NCI-H524 (cell line): ENCODE data around the gene ECSCR.

ENCODE experiments used
- DNase-seq, 2 experiments: peaks; one replicate each; lab custom pipeline; 2025; lab: John Stamatoyannopoulos, UW

ECSCR gene

DNA sequence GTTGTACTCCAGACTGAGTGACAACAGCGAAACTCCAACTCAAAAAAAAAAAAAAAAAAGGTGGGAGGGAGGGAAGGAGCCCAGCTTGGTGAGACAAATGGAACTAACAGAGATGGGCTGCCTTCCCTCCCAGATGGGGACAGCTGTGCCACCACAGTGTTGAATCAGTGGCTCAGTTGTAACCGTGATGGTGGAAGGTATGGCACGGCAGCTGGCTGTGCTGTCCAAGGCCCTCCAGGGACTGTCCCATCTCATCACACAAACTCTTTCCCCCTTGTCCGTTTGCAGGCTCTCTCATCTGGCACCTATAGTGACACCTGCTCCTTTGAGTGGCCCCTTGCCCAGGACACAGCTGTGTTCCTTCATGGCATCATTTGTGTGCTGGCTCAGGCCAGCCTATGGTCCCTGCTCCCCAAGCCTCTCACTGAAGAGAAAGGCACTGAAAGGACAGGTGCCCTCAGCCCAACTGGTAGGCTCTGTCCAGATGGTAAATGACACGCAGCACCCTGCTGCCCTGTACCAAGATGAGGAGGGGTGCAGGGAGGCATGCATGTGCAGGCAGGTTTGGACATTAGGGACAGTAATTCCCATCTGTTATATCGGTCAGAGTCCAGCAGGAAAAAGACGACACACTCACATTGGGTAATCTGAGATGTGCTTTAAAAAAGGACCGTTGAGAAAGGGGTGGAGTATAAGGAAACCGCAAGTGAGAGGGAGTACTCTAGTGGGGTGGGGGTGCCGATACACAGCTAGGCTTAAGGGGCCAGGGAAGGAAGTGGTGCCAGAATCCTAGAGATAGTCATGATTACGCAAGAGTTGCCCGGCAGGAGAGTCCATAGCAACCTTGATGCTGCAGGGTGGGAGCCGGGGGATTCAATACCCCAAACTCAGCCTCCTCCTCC is 12.6 kb upstream of the ECSCR start:
- DNase-seq: peak; percentile 96 to 99

DNA sequence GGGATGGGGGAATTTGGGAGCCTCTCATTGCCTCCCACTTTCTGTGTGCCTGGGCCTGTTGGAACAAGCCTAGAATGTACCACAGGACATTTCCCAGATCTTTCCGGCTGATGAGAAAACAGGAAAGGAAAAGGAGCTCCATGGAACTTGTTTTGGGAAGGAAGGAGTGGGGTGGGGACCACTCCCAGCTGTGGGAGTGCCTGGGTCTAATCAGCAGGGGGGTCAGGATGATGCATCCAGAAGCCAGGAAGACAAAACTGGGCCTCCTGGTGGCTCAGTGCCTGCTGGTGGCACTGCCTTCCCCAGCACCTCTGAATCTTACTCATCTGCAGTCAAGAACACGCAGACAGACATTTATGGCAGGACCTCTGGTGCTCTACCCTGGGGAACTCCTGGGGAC is 11.0 kb upstream of the ECSCR start:
- peak in 1 of 2 experiments; percentile 23 for DNase-seq

DNA sequence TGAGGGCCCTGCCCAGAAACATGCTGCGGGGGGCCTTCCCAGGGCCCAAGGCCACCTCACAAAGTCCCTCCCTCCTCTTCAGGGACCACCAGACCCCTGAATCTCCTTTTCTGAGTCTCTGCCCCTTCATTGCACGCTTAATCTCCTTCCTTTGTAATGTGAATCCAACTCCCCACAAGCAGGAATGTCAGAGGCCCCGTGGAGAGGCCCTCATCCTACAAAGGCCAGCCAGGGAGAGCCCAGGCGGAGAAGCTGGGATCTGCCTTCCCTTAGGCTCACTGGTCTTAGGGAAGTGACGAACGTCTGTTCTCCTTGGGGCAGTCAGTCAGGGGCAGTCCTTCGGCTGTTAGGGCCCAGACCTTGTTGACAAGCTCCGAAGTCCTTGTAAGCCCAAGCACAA is 10.6 kb upstream of the ECSCR start:
- no peak for DNase-seq

DNA sequence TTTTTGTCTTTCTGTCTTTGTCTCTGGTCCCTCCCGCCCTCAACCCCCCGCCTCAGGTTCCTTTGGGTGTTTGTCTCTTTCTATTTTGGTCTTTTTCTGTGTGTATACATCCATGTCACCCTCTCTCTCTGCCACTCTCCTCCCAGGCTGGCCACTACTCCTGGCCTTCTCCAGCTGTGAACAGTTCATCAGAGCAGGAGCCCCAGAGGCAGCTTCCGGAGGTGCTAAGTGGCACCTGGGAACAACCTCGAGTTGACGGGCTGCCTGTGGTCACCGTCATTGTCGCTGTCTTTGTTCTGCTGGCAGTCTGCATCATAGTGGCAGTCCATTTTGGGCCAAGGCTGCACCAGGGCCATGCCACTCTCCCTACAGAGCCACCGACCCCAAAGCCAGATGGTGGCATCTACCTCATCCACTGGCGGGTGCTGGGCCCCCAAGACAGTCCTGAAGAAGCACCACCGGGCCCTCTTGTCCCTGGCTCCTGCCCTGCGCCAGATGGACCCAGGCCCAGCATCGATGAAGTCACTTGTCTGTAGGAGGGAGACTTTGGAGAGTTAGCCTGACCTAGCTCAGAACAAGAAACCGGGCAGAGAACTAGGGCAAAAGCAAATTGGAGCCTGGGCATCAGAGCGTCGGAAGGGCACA is 10.0 kb upstream of the ECSCR start:
- DNase-seq: peak in 1 of 2 experiments; percentile 29

DNA sequence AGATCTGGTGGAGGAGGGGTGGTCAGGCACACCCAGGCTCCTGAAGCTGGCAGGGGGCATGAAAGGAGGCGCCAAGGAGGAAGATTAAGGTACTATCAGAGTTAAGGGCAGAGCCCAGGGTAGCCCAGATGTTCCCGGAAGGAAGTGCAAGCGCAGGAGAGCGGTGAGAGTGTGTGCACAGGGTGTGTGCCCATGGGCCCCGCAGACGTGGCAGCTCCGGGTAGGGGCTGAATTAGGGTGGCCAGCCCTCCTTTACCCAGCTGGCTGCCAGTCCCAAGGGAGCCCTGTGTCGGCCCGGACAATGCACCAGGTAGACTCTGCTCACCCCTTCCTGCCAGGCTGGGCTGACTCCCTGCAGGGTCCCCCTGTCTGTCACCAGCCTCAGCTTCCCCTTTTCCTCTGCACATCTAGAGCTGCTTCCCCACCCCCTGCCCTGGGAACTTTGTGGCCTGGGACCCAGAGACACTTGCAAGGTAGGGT is 8.3 kb upstream of the ECSCR start, which contains the start of gene SMIM33:
Gene SMIM33, plus strand, starts transcription at position 184 of the 480 bp plus-strand sequence. Its CDS starts 118 bp downstream, at position 302.
- no peak for DNase-seq

DNA sequence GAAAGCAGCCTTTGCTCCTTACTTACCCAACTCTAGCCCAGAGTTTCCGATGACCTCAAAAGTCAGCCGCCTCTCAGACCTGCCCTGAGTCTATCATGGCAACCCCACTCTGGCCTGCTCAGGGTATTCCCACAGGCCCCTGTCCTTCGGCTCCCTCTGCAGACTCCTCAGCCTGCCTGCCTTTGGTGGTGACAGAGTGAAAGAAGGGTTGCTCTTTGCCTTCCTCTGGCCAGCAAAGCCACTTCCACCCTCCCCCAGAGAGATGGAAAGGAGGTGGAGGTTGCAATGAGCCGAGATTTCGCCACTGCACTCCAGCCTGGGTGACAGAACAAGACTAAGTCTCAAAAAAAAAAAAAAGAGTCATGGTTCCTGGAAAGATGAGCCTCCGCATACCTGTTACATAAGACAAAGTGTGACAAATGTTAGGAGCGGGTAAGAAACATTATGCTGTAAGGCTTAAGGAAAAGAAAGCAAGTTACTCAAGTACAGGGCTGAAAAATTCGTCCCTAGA is 5.9 kb upstream of the ECSCR start:
- DNase-seq: peak in 1 of 2 experiments; percentile 25

DNA sequence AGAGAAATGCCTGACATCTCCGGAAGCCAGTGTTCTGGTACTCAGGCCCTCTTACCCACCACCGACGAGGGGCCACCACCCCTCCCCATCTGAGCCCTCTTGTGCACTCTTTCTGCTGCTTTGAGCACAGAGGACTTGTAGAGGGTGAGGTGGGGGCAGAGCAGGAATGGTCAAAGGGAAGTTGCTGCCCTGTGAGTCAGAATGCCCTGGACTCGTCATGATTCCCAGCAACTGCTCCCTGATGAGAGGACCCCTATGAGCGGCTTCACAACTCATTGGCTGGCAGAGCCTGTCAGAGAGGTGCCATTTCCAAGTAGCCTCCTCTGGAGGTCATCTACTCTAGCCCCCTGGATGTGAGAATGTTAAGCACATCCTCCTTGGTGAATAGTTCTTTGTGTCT is 845 bp downstream of the ECSCR start:
- DNase-seq: no peak

DNA sequence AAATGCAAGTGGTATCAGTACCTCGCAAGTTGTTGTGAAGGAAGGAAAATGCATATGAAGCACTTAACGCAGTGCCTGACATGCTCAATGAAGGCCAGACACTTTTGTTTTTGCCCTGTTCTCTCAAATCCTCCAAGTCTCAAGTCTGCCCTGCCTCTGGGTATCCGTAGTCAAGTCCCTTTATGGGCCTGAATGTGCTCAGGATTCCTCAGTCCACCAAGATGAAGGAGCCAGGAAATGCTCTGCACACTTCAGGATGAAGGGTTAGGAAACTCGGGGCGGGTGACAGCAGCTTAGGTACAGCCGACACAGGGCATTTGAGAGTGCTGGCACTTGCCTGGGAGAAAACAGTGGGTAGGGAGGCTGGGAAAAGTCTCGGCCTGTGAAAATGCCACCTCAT is 1.4 kb downstream of the ECSCR start:
- no peak for DNase-seq

DNA sequence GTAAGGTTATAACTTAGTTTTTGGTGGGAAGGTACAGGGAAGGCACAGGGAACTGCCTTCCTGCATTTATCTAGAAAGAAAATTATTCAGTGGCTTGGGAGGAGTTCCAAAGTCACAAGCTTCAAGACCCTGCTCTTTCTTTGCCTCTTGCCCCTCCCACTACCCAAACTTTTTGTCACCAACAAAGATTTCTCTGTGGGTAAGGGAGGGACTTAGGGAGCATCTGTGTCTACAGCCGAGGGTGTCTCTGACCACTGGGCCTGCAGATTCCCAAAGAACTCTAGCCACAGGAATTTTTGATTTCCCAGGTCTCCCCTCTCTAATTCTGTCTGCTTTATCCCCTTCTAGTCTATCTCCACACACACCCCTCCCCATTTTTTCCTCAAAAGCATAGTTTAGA is 2.1 kb downstream of the ECSCR start:
- no peak for DNase-seq

DNA sequence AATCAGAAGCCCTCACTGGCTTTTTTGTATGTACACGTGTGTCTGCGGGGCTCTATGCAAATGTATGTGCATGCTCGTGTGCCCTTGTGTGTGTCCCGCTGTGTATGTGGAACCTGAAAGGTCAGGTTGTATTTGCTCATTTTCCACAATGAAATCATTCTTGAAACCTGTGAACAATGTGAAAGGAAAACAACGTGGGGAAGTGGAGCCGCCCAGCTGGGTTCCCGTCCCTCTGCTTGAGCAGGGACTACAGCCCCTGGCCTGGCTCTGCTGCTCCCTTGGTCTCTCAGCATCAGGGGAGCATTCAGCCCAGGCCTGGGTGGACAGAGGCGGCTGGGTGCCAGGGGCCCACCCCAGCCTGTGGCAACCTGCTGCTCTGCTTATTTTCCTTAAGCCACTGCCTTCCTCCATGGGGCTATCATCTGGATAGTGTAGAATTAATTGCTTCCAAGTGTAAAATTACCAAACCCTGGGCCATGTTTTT is 3.0 kb downstream of the ECSCR start:
- DNase-seq: no peak

DNA sequence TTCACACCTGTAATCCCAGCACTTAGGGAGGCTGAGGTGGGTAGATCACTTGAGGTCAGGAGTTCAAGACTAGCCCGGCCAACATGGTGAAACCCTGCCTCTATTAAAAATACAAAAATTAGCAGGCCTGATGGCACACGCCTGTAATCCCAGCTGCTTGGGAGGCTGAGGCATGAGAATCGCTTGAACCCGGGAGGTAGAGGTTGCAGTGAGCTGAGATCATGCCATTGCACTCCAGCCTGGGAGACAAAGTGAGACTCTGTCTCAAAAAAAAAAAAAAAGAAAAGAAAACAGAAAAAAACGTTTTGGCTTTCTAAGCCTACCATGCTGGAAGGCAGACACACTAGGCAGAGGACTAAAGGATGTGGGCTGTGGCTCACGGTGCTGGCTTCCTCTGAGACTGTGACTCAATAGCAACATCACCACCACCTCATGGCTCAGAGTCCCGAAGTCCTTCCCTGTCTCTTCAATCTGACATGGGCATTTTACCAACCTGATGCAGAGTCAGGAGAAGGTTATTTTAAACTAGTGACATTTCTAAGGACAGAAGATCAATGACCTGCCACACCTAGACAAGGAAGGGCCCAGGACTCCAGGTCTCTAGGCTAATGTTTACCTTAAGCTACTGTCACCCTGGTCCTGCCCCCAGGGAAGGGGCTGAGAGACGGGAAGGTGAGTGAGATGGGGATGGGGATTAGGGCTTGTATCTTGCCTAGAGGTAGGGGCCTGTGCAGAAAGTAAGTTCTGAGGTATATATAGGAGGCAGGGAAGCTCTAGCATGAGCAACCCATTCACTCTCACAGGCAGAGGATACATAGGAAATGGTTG is 3.7 kb downstream of the ECSCR start:
- no peak for DNase-seq

DNA sequence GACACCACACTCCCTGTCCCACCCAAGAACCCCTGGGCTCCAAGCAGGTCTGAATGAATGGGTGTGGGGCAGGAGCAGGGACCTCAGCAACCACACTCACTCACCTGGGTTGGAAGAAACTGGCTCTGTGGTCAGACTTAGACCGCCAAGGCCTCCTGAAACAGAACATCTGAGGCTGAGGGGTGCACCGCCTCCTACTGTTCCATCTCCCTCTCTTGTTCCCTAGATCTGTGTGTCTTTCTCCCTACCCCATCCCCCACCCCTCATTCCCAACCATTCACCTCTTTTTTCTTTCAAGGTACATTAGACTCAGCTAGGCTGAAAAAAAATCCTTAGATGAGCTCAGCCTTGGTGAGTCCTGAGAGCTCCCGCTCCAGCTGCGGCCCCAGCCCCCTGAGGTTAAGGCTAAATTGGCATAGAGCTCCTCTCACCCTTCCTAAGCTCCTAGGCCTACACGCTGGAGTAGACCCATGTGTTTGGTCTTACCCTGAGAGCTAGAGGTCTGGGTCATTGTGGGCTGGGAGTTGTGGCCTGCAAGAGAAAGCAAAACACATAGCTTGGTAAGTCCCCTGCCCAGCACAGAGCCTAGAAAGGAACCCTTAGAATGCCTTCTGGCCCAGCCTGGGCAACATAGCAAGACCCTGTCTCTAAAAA is 4.8 kb downstream of the ECSCR start:
- no peak for DNase-seq

DNA sequence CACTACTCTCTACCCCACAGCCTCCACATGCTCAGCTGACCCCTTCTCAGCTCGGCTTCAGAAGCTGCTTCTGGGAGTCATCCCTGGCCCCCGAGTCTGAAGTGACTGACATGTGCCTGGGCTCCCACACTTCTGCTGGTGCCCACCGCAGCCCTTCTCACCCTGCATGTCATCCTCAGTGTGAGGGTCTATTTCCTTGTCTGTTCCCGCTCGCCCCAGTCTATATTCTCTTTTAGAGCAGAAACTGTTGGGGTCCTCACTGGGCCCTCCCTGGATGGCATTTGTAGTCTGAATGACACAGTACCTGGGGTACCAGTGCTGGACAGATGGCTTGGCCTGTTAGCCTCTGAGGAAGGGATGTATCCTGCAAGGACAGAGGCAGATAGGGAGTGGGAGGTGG is 5.3 kb downstream of the ECSCR start:
- DNase-seq: no peak

DNA sequence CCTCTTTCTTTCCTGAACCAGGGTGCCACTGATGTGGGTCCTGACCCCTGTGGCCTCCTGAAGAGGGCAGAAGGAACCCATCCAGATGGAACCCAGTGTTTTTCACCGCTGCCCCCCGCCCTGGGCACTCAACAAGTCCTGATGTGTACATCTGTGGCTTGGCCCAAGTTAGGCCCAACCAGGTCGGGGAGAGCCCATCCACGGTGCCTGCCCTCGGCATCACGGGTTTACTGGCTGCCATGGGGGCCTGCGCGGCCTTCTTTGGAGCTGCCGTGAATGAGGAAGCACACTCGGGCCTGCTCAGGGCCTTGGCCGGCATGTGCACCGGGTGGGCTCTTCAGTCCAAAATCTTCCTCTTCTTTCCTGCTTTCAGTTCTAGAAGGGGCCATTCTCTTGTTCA is 5.8 kb downstream of the ECSCR start:
- DNase-seq: no peak

DNA sequence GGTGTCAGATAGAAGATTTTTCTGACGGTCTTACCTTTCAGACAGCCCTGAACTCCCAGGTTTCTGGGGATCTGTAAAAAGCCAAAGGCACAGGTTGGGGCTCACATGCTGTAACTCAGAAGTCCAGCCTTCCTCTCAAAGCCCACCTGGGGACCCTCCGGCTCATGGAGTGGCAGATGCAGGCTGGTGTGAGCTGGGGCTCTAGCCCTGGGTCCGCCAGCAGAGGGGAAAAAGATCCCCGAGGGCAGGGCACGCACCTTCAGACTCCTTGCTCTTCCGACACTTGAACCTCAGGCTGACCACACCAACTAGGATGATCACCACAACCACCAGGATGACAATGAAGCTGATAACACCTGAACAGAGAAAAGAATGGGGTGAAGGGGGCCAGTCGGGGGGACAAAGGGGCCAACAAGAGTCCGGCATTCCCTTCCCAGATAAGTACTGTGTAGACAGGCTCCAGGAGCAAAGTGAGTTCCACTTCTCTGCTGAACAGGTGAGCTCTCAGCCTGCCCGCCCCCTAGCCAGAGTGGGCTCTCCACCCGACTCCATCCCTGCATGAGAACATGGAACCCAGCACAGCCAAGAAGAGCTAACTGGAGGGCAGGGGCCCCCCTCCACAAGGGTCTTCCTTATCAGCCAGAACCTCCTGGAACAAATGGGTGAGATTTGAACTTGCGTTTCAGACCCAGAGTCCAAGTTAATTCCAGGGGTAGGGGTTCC is 7.8 kb downstream of the ECSCR start:
- DNase-seq: no peak

DNA sequence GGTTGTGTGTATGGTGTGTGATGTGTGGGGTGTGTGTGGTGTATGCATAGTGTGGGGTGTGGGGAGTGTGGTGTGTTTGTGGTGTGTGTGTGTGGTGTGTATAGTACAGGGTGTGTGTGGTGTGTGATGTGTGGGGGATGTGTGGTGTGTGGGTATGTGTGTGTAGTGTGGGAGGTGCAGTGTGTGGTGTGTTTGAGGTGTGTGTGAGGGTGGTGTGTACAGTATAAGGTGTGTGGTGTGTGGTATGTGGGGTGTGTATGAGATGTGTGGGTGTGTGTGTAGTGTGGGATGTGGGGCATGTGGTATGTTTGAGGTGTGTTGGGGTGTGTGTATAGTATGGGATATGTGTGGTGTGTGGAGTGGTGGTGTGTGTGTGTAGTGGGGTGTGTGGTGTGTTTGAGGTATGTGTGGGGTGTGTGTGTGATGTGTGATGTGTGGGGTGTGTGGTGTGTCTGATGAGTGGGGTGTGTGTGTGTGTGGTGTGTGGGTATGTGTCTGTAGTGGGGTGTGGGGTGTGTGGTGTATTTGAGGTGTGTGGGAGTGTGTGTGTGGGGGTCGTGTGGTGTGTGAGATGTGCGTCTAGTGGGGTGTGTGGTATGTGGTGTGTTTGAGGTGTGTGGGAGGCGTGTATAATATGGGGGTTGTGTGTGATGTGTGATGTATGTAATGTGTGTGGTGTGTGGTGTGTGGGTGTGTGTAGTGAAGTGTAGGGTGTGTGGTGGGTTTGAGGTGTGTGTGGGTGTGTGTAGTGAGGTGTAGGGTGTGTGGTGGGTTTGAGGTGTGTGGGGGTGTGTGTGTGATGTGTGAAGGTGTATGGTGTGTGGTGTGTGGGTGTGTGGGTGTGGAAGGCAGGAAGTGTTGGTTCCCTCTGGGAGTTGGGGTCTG is 8.6 kb downstream of the ECSCR start:
- no peak for DNase-seq

DNA sequence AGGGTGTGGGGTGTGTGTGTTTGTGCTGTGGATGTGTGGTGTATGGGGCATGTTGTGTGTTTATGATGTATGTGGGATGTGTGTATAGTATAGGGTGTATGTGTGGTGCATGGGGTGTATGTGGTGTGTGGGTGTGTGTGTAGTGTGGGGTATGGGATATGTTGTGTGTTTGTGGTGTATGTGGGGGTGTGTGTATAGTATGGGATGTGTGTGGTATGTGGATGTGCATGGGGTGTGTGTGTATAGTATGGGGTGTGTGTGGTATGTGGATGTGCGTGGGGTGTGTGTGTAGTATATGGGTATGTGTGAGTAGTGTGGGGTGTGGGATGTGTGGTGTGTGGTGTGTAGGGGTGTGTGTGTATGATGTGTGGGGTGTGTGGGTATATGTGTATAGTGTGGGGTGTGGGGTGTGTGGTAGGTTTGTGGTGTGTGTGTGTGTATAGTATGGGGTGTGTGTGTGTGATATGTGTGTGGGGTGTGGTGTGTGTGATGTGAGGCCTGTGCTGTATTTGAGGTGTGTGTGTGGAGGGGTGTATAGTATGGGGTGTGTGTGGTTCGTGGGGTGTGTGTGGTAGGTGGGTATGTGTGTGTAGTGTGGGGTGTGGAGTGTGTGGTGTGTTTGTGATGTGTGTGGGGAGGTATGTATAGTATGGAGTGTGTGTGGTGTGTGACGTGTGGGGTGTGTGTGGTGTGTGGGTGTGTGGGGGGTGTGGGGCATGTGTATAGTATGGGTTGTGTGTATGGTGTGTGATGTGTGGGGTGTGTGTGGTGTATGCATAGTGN is 10.5 kb downstream of the ECSCR start:
- DNase-seq: no peak

DNA sequence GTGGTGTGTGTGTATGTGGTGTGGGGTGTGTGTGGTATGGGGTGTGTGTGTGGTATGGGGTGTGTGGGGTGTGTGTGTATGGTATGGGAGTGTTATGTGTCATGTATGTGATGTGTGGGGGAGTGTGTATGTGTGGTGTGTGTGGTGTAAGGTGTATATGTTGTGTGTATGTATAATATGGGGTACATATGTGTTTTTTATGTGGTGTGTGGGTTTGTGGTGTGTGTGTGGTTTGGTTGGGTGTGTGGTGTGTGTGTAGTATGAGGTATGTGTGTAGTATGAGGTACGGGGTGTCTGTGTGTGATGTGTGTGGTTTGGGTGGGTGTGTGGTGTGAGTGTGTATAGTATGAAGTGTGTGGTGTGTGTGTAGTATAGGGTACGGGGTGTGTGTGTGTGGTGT is 11.4 kb downstream of the ECSCR start:
- DNase-seq: no peak
